GM20000 (cell line): Measurements from ENCODE around the gene PHETA2.
"Not testable (repeated sequence)": the region's sequence is repeated elsewhere in the genome, so short reads cannot be mapped to it uniquely, and the experiment has no call there.

Experiments
- DNase-seq: peaks from one replicate; pipeline ENCODE4 v3.0.0; 2012; ENCODE audit warnings: low spot score
- TF ChIP-seq, protein P1 (sequence below): IDR thresholded peaks from 2 replicates; pipeline ENCODE4 v1.5.1; 2012; ENCODE audit warnings: mild to moderate bottlenecking, control low read depth; ENCODE audit errors: extremely low read depth, missing control alignments

Gene PHETA2

DNA sequence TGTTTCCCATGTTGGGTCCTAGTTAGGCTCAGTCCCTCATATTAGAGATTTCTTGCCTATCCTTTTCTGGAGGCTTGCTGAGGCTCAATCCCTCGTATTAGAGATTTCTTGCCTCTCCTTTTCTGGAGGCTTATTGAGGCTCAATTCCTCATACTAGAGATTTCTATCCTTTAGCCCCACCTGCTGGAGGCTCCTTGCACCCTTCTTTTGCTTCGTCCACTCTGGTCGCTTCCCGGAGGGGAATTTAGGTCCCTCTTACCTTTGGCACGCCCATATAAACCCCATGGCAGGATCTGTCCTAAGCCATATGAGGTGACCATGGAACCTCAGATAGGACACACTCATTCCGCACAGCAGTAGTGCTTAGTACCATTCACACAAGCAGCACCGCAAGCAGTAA is 40.7 kb downstream of the PHETA2 start:
- TF ChIP-seq, protein P1, sequence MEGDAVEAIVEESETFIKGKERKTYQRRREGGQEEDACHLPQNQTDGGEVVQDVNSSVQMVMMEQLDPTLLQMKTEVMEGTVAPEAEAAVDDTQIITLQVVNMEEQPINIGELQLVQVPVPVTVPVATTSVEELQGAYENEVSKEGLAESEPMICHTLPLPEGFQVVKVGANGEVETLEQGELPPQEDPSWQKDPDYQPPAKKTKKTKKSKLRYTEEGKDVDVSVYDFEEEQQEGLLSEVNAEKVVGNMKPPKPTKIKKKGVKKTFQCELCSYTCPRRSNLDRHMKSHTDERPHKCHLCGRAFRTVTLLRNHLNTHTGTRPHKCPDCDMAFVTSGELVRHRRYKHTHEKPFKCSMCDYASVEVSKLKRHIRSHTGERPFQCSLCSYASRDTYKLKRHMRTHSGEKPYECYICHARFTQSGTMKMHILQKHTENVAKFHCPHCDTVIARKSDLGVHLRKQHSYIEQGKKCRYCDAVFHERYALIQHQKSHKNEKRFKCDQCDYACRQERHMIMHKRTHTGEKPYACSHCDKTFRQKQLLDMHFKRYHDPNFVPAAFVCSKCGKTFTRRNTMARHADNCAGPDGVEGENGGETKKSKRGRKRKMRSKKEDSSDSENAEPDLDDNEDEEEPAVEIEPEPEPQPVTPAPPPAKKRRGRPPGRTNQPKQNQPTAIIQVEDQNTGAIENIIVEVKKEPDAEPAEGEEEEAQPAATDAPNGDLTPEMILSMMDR, result no peak
- DNase-seq, result no peak

DNA sequence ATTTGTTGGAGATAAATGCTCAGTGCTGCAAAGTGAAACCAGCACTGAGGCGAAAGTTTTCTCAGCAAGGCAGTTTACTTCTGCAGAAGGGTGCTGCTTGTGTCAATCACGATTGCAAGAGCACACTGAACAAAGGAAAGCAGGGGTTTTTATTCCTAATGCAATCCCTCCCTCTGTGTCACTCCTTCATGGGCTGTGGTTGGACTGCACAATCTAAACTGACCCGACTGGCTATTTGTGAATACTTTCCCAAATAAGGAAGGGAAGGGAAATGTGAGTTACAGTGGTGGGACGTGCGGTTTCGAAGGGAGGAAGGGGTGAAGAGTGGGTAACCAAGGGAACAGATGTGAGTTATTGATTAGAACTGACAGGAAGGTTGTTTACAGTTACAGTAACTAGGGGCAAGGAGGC is 41.4 kb downstream of the PHETA2 start:
- not testable (repeated sequence) for DNase-seq

DNA sequence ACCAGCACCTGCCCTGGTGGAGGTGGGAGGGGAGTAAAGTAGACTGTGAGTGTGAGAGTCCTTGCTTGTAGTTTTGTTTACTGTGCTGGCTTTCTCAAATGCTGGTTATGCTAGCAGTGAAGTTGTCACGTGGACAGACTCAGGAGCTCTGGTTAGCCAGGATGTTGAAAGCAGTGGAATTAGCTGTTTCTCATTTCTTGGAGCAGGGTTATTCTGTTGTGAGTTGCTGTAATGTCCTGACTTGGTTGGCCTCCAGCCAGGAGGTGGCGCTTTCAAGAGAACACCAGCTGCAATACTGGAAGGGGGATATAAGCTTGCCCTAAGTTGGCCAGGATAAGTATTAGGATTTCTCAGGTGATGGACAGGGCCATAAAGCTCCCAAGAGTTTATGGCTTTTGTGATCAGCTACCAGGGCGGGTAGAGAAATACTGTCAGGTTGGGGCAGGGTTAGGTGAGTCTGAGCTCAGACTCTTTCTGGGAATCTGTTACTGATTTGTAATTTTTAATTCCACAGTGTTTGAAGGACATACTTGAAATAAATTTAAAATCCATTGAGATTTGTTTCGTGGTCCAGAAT is 42.9 kb downstream of the PHETA2 start:
- DNase-seq, result no peak

DNA sequence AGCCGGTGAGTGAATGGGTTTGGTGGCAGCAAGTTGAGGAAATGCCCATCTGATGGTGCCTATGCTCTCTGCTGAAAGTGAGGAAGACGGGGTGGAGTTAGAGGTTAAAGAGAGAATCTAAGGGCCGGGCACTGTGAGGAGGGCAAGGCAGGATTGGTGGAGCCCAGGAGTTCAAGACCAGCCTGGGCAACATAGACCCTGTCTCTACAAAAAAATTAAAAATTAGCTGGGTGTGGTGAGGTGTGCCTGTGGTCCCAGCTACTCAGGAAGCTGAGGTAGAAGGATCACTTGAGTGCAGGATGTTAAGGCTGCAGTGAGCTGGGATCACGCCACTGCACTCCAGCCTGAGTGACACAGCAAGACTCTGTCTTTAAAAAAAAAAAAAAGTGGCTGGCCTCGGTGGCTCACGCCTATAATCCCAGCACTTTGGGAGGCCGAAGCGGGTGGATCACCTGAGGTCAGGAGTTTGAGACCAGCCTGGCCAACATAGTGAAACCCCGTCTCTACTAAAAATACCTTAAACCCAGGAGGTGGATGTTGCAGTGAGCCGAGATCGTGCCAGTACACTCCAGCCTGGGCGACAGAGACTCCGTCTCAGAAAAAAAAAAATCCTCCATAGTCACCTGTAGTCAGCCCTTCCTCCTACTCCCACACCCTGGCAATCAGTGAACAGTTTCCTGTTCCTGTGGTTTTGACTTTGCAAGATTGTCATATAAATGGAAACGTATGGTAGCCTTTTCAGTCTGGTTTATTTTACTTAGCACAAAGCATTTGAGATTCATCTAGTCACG is 46.4 kb downstream of the PHETA2 start:
- peak; percentile 61 for DNase-seq

More for the DNA sequence above, 42.9 kb downstream of the PHETA2 start:
- TF ChIP-seq, protein P1, result peak; percentile 9

DNA sequence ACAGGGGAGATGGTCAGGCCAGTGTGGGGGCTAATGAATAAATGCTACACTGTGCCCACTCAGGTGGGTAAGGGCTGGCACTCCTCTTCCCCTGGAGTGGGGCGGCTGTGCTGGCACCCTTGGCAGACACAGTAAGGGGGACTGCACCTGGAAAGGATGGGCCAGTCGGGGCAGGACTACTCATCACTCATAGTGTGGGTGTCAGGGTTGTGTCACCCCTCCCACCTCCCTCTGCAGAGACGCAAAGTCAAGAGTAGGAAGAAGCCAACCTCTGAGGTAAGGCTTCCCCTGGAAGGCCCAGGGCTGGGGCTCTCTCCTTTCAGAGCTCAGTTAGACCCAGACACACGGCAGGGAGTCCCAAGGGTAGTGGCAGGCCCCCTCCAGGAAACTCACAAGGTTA is 49.5 kb downstream of the PHETA2 start:
- DNase-seq, result not testable (repeated sequence)

DNA sequence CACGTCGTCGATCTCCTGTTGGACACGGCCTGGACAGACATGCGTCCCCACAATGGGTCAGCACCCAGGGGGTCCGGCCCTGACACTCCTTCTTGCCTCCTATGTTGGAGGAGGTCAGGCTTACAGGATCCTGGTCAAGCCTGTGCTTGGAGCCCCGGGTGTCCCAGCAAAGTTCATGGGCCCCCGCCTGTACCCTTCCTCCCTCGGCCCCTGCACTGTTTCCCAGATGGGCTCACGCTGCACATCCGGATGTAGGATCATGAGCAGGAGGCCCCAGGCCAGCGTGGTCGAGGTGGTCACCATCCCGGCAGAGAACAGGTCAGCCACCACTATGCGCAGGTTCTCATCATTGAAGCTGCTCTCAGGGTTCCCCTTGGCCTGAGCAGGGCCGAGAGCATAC is 53.6 kb downstream of the PHETA2 start:
- TF ChIP-seq, protein P1, result no peak
- no peak for DNase-seq

DNA sequence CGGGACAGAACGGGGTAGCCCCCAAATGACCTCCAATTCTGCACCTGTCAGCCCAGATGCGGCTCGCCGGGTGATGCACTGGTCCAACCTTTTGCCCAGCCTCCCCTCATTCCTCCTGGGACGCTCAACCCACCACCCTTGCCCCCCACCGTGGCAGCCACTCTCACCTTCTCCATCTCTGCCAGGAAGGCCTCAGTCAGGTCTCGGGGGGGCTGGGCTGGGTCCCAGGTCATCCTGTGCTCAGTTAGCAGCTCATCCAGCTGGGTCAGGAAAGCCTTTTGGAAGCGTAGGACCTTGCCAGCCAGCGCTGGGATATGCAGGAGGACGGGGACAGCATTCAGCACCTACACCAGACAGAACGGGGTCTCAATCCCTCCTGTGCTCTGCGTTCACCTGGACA is 54.0 kb downstream of the PHETA2 start:
- not testable (repeated sequence) for DNase-seq
